Bronchial epithelial cell (primary cell): ENCODE measurements around the gene FAM20A. TPM values are rescaled to one million over a fixed set of nuclear protein-coding genes. Genes with fewer than 3 reads are reported as not detected.

Source experiments
- DNase-seq: peaks from one replicate; pipeline ENCODE4 v3.0.0-alpha.2; 2010; ENCODE audit warnings: low read depth
- FAIRE-seq: peaks from 2 replicates; lab custom pipeline; 2011; peaks lifted over from hg19 to GRCh38; lab: Jason Lieb, UNC
- H3K27me3 ChIP-seq: 2 replicates; pipeline ENCODE4 v1.5.1; 2011; ENCODE audit warnings: low read length; ENCODE audit not compliant: control insufficient read depth, insufficient read depth
- H3K36me3 ChIP-seq: 2 replicates; pipeline ENCODE4 v1.5.1; 2011; ENCODE audit warnings: low read length; ENCODE audit not compliant: control insufficient read depth, insufficient read depth
- H3K4me3 ChIP-seq: 2 replicates; pipeline ENCODE4 v1.5.1; 2011; ENCODE audit warnings: mild to moderate bottlenecking, low read depth, low read length, control low read depth
- CTCF ChIP-seq: IDR thresholded peaks from 2 replicates; pipeline ENCODE4 v1.5.1; 2011; ENCODE audit warnings: mild to moderate bottlenecking, moderate library complexity, low read length, control low read depth, inconsistent platforms; ENCODE audit not compliant: insufficient read depth, severe bottlenecking
- total RNA-seq: library from RNA; depleted of rRNA; stranded (reverse); fragments of >200 nt; gene quantifications from 2 replicates; pipeline ENCODE4 v1.2.1, GENCODE V29; 2014

The FAM20A gene
- total RNA-seq, 1 donor from 2014 or later = 0.26 TPM

- FAIRE-seq = no peak
- TF ChIP-seq CTCF = no peak
Observed at GRCh38 chr17:68640242-68640989, 39.2 kb upstream of the FAM20A start.

GRCh38 chr17:68634345-68634876 lies 33.2 kb upstream of the FAM20A start:
- no peak for TF ChIP-seq CTCF
- no peak overlapping the region for H3K4me3 ChIP-seq
- DNase-seq (no peak), FAIRE-seq (no peak)
- H3K27me3 ChIP-seq = no peaks in the 10 kb centered on the region
- H3K36me3 ChIP-seq = no peaks in the 10 kb centered on the region

More at GRCh38 chr17:68640242-68640989, 39.2 kb upstream of the FAM20A start:
- no peaks in the 10 kb centered on the region for H3K36me3 ChIP-seq
- no peaks in the 10 kb centered on the region for H3K27me3 ChIP-seq
- DNase-seq = no peak
- H3K4me3 ChIP-seq = no peak overlapping the region

GRCh38 chr17:68628576-68628957 lies 27.4 kb upstream of the FAM20A start:
- no peak for DNase-seq
- no peak for TF ChIP-seq CTCF
- FAIRE-seq = no peak
- Histone ChIP-seq H3K4me3 (no peak overlapping the region), H3K36me3 (no peaks in the 10 kb centered on the region), H3K27me3 (no peaks in the 10 kb centered on the region)

- no peak for TF ChIP-seq CTCF
- no peaks in the 10 kb centered on the region for H3K36me3 ChIP-seq
- DNase-seq (peak; percentile 51), FAIRE-seq (peak; percentile 68)
- no peak overlapping the region for H3K4me3 ChIP-seq
- H3K27me3 ChIP-seq = no peaks in the 10 kb centered on the region
Observed at GRCh38 chr17:68627956-68628575, 26.9 kb upstream of the FAM20A start.

GRCh38 chr17:68624381-68624780 lies 23.2 kb upstream of the FAM20A start:
- FAIRE-seq (no peak), DNase-seq (peak; percentile 62)
- no peak overlapping the region for H3K4me3 ChIP-seq
- no peaks in the 10 kb centered on the region for H3K36me3 ChIP-seq
- no peak for TF ChIP-seq CTCF
- no peaks in the 10 kb centered on the region for H3K27me3 ChIP-seq
